Small intestine (tissue), 7 donors: ENCODE measurements around the gene PPP1R14C. TPM values are rescaled to one million over a fixed set of nuclear protein-coding genes. Genes with fewer than 3 reads are reported as not detected.

Source experiments
- DNase-seq, 2 donors: peaks; one replicate each; pipeline versions ENCODE4 v3.0.0 to v3.0.0-alpha.2; 2013
- FAIRE-seq: peaks from 2 replicates; lab custom pipeline; 2012; peaks lifted over from hg19 to GRCh38; lab: Jason Lieb, UNC
- H3K27ac ChIP-seq, 3 donors: one replicate each; pipeline ENCODE4 v1.5.1; 2013; ENCODE audit warnings: low read length in 2 of 3, mild to moderate bottlenecking in 2 of 3, control low read depth in 1 of 3, inconsistent platforms in 1 of 3, low read depth in 1 of 3, moderate library complexity in 1 of 3
- H3K27me3 ChIP-seq, 3 donors: one replicate each; pipeline ENCODE4 v1.6.1; 2013; ENCODE audit warnings: low read length in 3 of 3, inconsistent platforms in 1 of 3; ENCODE audit not compliant: control insufficient read depth in 3 of 3, insufficient read depth in 3 of 3
- H3K36me3 ChIP-seq, 3 donors: one replicate each; pipeline ENCODE4 v1.6.1; 2013; ENCODE audit warnings: low read length in 3 of 3, inconsistent platforms in 1 of 3, low read depth in 1 of 3, mild to moderate bottlenecking in 1 of 3, moderate library complexity in 1 of 3; ENCODE audit not compliant: control insufficient read depth in 3 of 3, insufficient read depth in 2 of 3
- H3K4me1 ChIP-seq, 3 donors: one replicate each; pipeline ENCODE4 v1.6.1; 2013; ENCODE audit warnings: low read length in 2 of 3, inconsistent platforms in 1 of 3, low read depth in 1 of 3, mild to moderate bottlenecking in 1 of 3, moderate library complexity in 1 of 3; ENCODE audit not compliant: control insufficient read depth in 3 of 3, insufficient read depth in 2 of 3
- H3K4me3 ChIP-seq, 3 donors: one replicate each; pipeline ENCODE4 v1.5.1; 2013; ENCODE audit warnings: low read length in 3 of 3, control low read depth in 1 of 3, inconsistent platforms in 1 of 3, low read depth in 1 of 3, mild to moderate bottlenecking in 1 of 3, moderate library complexity in 1 of 3
- H3K9me3 ChIP-seq, 2 donors: one replicate each; pipeline ENCODE4 v1.6.1; 2013; ENCODE audit warnings: low read depth in 1 of 2, low read length in 1 of 2; ENCODE audit not compliant: control insufficient read depth in 2 of 2, insufficient read depth in 1 of 2
- WGBS, 3 donors: extraction: QIAGEN DNeasy Blood & Tissue Kit; methylation state at CpG; one replicate each; pipeline ENCODE4 v1.1.7; 2013; 5-methylcytosine and 5-hydroxymethylcytosine counted together
- polyA plus RNA-seq, 4 donors: library from polyadenylated mRNA; stranded (reverse) in 3 of 4; unstranded in 1 of 4; fragments of 200-250 nt in 3 of 4; fragments of 120-200 nt in 1 of 4; gene quantifications; one replicate each; pipeline versions ENCODE4 v1.2.1 to v1.2.3, GENCODE V29; 2013
- donor health status: healthy with polysubstance abuse.
- donor health status: control.
- donor health status: control.
- donor health status: Bipolar disorder and iron deficiency.
- donor health status: healthy.

The PPP1R14C gene
- polyA plus RNA-seq, 4 donors, result 2.4 to 14.3 (median 11.5) TPM

DNA sequence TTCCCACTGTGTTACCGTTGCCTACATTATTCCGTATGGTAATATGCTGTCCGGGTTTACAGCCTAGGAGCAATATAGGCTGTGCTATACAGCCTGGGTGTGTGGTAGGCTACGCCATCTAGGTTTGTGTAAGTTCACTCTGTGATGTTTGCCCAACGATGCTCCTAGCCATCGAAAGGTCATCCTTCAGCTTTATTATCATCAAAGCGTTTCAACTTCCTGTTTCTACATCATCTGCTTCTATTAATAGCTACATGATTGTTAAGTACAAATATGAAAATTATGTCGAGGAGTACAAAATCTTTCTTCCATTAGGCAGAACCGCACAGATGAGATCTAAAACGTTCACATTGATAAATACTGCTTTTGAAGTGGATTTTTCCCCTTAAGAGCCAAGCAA, 69.9 kb downstream of the PPP1R14C start:
- no peak for DNase-seq
- H3K36me3 ChIP-seq, result no peaks in the 10 kb centered on the region
- no peaks in the 10 kb centered on the region for H3K9me3 ChIP-seq
- H3K4me3 ChIP-seq, result no peak overlapping the region
- 62 to 79% (median 73%) methylated on average over 10 of the region's 10 CpGs for WGBS, 3 donors
- no peak overlapping the region for H3K27ac ChIP-seq
- FAIRE-seq, result no peak
- H3K4me1 ChIP-seq, result peaks cover 0 to 4% (median 0%) of the 10 kb centered on the region in 3 donors
- H3K27me3 ChIP-seq, result no peaks in the 10 kb centered on the region

DNA sequence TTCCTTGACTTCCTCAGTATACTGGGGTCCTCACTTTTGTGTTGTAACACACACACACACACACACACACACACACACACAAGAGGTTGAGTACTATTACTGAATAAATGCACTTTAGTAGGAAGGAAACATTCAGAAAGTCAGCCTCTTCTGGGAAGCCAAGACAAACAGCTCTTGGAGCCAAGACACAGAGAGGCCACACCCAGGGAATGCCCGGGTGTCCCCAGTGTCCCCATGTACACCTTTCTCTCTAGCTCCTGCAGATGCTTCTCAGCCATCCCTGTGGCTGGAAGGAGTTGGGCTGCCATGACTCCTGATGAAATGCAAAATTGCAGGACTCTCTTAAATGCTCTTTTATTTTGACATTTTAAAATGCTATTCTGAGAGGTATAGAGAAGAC, 70.5 kb downstream of the PPP1R14C start:
- peaks cover 0 to 4% (median 0%) of the 10 kb centered on the region in 3 donors for H3K4me1 ChIP-seq
- no peak overlapping the region for H3K4me3 ChIP-seq
- H3K9me3 ChIP-seq, result no peaks in the 10 kb centered on the region
- H3K27me3 ChIP-seq, result no peaks in the 10 kb centered on the region
- H3K27ac ChIP-seq, result no peak overlapping the region
- DNase-seq (no peak), FAIRE-seq (no peak)
- WGBS, 3 donors, result 11 to 36% (median 35%) methylated on average over 1 of the region's 1 CpG
- no peaks in the 10 kb centered on the region for H3K36me3 ChIP-seq

DNA sequence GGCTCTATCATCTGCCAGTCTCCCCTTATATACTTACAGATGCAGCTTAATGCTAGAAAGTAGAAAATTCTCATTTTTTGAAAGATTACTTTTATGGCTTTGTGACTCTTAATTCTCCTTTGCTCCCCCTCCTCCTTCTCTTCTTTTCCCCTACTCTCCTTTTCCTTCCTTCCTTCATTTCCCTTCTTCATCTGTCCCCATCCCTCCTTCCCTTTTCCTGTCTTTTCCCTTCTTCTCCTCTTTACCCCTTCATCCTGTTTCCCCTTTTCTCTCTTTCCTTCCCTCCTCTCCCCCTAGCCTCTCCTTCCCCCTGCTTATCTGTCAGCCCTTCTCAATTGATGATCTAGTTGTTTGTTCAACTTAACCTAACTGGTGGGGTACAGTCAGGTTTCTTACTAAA, 71.5 kb downstream of the PPP1R14C start:
- H3K36me3 ChIP-seq, result no peaks in the 10 kb centered on the region
- peaks cover 0 to 4% (median 0%) of the 10 kb centered on the region in 3 donors for H3K4me1 ChIP-seq
- no peak overlapping the region for H3K27ac ChIP-seq
- no peaks in the 10 kb centered on the region for H3K9me3 ChIP-seq
- no peak for DNase-seq
- H3K27me3 ChIP-seq, result no peaks in the 10 kb centered on the region
- H3K4me3 ChIP-seq, result no peak overlapping the region
- no peak for FAIRE-seq

DNA sequence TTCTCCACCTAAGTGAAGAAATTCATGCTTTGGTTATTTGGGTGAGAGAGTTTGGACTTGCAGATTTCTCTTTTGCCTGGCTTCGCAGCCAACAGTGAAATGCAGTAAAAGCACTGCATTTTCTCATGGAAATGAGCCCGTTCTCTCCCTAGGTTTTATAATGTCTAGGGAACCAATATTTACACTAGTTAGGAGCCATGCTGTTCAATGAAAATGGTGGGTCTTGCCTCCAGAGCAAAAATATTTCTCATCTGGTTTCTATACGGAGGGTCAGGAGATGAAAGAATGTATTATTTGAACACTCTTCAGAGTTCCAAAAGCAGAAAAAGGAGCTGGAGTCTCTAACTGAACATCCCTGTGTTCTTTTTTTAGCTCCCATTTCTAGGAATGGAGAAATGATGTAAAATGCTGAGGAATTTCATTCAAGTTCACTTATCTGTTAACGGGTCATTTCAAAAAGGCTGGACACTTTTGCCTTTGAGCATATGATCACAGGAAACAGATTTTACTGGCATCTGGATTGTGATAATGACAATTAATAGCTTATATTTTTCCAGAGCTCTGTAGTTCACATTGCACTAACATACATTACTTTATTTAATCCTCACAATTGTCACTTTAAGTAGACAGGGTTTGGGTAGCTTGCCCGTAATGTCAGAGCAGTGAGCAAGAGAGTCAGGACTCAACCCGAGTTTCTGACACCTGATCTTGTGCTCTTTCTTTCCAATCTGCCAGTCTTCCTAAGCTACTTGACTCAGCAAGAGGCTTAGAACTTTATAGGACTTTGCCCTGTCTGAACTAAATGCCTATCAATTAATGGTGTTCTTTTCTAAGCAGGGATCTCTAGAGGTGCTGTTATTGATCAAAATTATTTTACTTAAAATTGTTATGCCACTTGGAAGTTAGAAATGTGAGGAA, 78.0 kb downstream of the PPP1R14C start:
- WGBS, 3 donors, result 54 to 66% (median 63%) methylated on average over 6 of the region's 6 CpGs
- DNase-seq (peak in 1 of 2 donors; percentile 54), FAIRE-seq (no peak)
- Histone ChIP-seq H3K9me3 (no peaks in the 10 kb centered on the region), H3K36me3 (no peaks in the 10 kb centered on the region), H3K4me3 (no peak overlapping the region), H3K27ac (peak overlapping the region in 1 of 3 donors; percentile 10), H3K27me3 (no peaks in the 10 kb centered on the region), H3K4me1 (peaks cover 0 to 3% (median 0%) of the 10 kb centered on the region in 3 donors)

DNA sequence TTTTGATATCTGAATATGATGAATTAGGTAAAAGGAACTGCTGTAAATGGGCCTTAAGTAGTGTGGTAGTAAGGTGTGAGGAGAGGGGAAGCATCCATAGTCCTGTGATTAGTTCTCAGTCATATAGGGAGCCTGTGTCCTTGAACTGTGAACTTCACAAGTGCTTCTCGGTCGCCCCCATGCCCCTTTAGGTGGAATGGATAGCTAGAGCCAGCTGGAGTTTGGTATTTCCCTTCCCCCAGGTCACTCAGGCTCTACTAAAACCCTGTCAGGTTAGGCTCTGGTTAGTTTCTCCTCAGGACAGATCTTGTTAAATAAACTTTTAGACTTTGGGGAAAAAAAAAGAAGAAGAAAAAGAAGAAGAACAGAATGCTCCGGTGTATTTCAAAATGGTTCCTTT, 82.0 kb downstream of the PPP1R14C start:
- no peak for DNase-seq
- FAIRE-seq, result no peak
- no peak overlapping the region for H3K27ac ChIP-seq
- 78 to 86% (median 81%) methylated on average over 3 of the region's 3 CpGs for WGBS, 3 donors
- no peaks in the 10 kb centered on the region for H3K27me3 ChIP-seq
- no peaks in the 10 kb centered on the region for H3K9me3 ChIP-seq
- H3K4me3 ChIP-seq, result no peak overlapping the region
- peaks cover 0 to 3% (median 0%) of the 10 kb centered on the region in 3 donors for H3K4me1 ChIP-seq
- no peaks in the 10 kb centered on the region for H3K36me3 ChIP-seq

DNA sequence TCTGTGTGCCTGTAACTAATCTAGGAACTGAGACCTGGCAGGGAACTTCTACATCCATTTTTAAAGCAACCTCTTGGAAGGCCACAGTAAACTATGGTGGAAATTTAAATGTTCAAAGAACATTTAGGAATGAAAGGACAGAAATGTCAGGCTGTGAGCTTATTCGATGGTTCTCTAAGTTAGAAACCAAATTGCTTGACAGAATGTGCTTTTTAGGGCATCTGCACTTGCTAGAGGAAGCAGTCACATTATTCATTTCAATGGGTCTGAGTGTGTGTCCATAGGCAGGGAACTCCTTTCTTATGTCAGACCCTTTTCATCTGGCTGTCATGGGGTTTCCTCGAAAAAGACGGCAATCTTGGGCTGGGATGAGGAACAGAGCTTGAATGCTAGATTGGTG, 84.4 kb downstream of the PPP1R14C start:
- H3K27me3 ChIP-seq, result no peaks in the 10 kb centered on the region
- no peak overlapping the region for H3K27ac ChIP-seq
- H3K4me3 ChIP-seq, result no peak overlapping the region
- no peaks in the 10 kb centered on the region for H3K36me3 ChIP-seq
- no peaks in the 10 kb centered on the region for H3K4me1 ChIP-seq
- no peak for DNase-seq
- FAIRE-seq, result no peak
- H3K9me3 ChIP-seq, result no peaks in the 10 kb centered on the region
- 88 to 96% (median 95%) methylated on average over 3 of the region's 3 CpGs for WGBS, 3 donors

DNA sequence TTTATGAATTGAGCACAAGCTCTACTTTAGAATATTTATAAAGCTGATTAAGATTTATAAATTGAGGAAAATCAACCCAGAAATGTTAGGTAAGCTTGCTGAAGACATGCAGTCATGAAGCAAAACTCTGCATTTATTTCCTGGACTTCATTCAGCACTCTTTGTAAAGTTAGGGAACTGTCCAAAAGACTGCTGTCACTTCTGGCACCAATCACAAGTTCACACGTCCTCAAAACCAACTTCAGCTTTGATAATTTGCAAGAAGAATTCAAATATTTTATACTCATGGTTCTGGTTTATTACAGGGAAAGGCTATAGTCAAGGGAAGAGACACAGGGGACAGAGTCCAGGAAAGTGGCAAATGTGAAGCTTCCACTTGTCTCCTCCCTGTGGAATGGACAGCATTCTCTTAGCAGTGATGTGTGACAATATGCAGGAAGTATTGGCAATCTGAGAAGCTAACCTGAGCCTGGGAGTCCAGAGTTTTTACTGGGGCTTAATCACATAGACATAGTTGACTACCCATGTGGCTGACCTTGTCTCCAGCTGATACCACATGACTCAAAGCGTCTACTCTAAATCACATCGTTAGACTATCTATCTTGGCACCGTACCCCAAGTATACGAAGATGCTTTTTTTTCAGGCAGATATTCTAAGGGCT, 85.4 kb downstream of the PPP1R14C start:
- DNase-seq, result peak; percentile 24 to 66
- H3K4me3 ChIP-seq, result no peak overlapping the region
- no peak overlapping the region for H3K27ac ChIP-seq
- FAIRE-seq, result no peak
- no peaks in the 10 kb centered on the region for H3K27me3 ChIP-seq
- no peaks in the 10 kb centered on the region for H3K4me1 ChIP-seq
- no peaks in the 10 kb centered on the region for H3K9me3 ChIP-seq
- no peaks in the 10 kb centered on the region for H3K36me3 ChIP-seq
- WGBS, 3 donors, result 34 to 67% (median 50%) methylated on average over 5 of the region's 5 CpGs

DNA sequence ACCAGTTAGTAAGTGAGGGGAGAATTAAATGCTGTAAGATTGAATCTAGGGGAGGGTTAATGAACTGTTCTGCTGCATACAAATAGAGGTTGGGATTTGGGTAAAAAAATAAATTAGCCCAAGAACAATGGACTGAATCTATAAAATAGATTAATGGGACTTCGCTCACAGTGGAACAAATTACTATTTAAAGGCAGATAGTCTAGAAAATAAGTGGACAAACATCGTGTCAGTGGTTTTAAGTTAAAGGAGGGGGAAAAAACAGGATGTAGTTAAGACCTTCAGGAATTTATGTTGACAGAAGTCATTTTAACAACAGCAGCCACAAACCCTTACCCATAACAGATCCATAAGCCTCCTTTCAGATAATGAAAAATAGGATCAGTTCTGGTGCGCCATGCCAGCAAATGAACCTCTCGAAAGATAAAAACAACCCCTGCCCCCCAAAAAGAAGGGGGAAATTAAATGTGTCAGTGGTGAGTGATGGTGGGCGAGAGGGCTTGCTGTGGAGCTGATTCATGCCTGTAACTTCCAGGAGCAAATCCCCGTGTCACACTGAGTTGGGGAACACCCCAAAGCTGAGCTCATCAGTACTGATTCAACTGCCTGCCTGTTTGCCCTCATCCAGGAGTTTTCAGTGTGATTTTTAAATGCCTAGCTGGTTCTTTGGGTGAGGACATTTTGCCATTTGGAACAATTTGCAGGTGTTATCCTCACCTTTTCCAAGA, 86.8 kb downstream of the PPP1R14C start:
- Histone ChIP-seq H3K36me3 (no peaks in the 10 kb centered on the region), H3K27me3 (peaks cover 0 to 2% (median 0%) of the 10 kb centered on the region in 3 donors), H3K27ac (no peak overlapping the region), H3K9me3 (no peaks in the 10 kb centered on the region), H3K4me3 (no peak overlapping the region), H3K4me1 (no peaks in the 10 kb centered on the region)
- WGBS, 3 donors, result 75 to 81% (median 78%) methylated on average over 6 of the region's 6 CpGs
- no peak for FAIRE-seq
- DNase-seq, result no peak
